ENCODE data around the gene CD163L1.

Gene CD163L1

DNA sequence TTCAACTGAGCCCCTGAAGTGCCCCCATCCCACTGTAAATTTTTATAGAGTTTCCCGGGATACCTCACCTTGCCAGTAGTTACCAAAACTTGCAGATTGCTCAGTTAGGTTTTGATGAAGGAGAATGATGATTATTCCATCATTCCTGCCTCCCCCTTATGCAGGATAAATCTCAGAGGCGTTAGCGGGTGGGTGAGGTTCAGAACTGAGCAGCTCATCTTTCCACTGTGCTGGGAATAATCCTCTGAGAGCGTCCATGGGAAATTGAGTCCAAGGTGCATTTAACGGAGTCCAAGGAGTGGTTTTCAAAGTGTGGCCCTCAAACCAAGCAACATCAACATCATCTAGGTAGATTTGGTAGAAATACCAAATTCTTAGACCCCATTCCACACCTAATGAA is 121.4 kb downstream of the CD163L1 start:
- Histone ChIP-seq H3K36me3 (ENCODE audit: low read length) (no peaks in the 10 kb centered on the region), H4K20me1 (ENCODE audit: low read depth, low read length) (no peaks in the 10 kb centered on the region)

DNA sequence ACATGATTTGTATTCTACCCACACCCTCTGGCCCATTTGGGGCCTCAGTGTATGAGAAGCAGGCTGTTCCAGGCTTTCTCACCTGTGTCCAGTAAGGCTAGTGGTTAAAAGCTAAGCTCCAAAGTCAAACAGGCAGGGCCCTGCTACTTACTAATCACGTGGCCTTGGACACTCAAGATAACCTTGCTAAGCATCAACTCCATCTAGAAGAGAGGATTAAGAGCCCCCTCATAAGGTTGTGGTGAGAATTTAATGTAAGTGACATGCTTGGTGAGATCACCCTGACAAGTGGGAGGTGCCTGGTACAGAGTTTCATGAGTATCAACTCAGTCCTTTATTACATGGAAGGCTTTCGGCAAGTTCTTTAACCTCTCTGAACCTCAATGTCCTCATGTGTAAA is 122.3 kb downstream of the CD163L1 start:
- Histone ChIP-seq H3F3A (ENCODE audit: insufficient read depth) (no peaks in the 10 kb centered on the region), H3K4me2 (ENCODE audit: low read depth, low read length, poor library complexity, severe bottlenecking) (no peak overlapping the region), H4K20me1 (ENCODE audit: low read depth, low read length) (no peaks in the 10 kb centered on the region), H3K4me3 (ENCODE audit: insufficient read depth, low read length, poor library complexity, severe bottlenecking) (no peak overlapping the region), H3K27ac (ENCODE audit: low read depth, low read length) (no peak overlapping the region), H2AFZ (ENCODE audit: low read depth, low read length, severe bottlenecking) (no peak overlapping the region), H3K36me3 (ENCODE audit: low read length) (no peaks in the 10 kb centered on the region), H3K9ac (ENCODE audit: low read length) (no peak overlapping the region), H3K27me3 (ENCODE audit: low read length) (no peaks in the 10 kb centered on the region), H3K9me3 (ENCODE audit: insufficient read depth, low read length) (no peaks in the 10 kb centered on the region), H3K79me2 (ENCODE audit: insufficient read depth, low read length) (no peaks in the 10 kb centered on the region), H3K9me2 (replicated peaks; ENCODE audit: insufficient read depth, low read length) (no peaks in the 10 kb centered on the region)
- TF ChIP-seq CTCF (IDR thresholded peaks at IDR 0.05; ENCODE audit: insufficient read depth, low read length, poor library complexity, severe bottlenecking) = no peak
- TF ChIP-seq EZH2phosphoT487 (conservative IDR thresholded peaks at IDR 0.05; ENCODE audit: low read length) = no peak

More for the DNA sequence above, 121.4 kb downstream of the CD163L1 start:
- H3K9me3 ChIP-seq (ENCODE audit: insufficient read depth, low read length) = no peaks in the 10 kb centered on the region
- H3K4me3 ChIP-seq (ENCODE audit: insufficient read depth, low read length, poor library complexity, severe bottlenecking) = no peak overlapping the region
- H3F3A ChIP-seq (ENCODE audit: insufficient read depth) = no peaks in the 10 kb centered on the region
- H3K9me2 ChIP-seq (replicated peaks; ENCODE audit: insufficient read depth, low read length) = no peaks in the 10 kb centered on the region
- no peaks in the 10 kb centered on the region for H3K79me2 ChIP-seq (ENCODE audit: insufficient read depth, low read length)
- TF ChIP-seq EZH2phosphoT487 (conservative IDR thresholded peaks at IDR 0.05; ENCODE audit: low read length) = no peak
- TF ChIP-seq CTCF (IDR thresholded peaks at IDR 0.05; ENCODE audit: insufficient read depth, low read length, poor library complexity, severe bottlenecking) = no peak
- H3K27me3 ChIP-seq (ENCODE audit: low read length) = no peaks in the 10 kb centered on the region
- H3K27ac ChIP-seq (ENCODE audit: low read depth, low read length) = no peak overlapping the region
- no peak overlapping the region for H3K4me2 ChIP-seq (ENCODE audit: low read depth, low read length, poor library complexity, severe bottlenecking)
- H3K9ac ChIP-seq (ENCODE audit: low read length) = no peak overlapping the region
- no peak overlapping the region for H2AFZ ChIP-seq (ENCODE audit: low read depth, low read length, severe bottlenecking)

DNA sequence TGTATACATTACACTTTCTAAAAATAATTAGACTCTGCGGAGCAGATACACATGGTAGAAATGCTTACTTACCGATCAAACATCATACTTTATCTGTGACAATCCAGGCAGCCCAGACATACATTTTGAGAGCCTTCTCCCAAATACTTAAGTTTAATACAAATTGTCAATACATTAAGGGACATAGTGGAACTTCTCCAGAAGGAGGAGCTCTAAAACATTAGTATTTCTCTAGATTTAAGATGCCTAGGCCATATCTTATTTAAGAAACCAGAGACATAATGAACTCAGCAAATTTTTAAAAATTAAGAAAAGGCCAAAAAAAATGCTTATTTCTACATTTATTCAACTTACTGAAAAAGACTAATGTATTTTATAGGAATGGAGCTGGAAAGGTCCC is 124.0 kb downstream of the CD163L1 start:
- no peak for TF ChIP-seq CTCF (IDR thresholded peaks at IDR 0.05; ENCODE audit: insufficient read depth, low read length, poor library complexity, severe bottlenecking)
- TF ChIP-seq EZH2phosphoT487 (conservative IDR thresholded peaks at IDR 0.05; ENCODE audit: low read length) = no peak
- H3K79me2 ChIP-seq (ENCODE audit: insufficient read depth, low read length) = no peaks in the 10 kb centered on the region

More for the DNA sequence above, 124.0 kb downstream of the CD163L1 start:
- no peaks in the 10 kb centered on the region for H3K27me3 ChIP-seq (ENCODE audit: low read length)
- H4K20me1 ChIP-seq (ENCODE audit: low read depth, low read length) = no peaks in the 10 kb centered on the region
- H3K27ac ChIP-seq (ENCODE audit: low read depth, low read length) = no peak overlapping the region
- H3K4me2 ChIP-seq (ENCODE audit: low read depth, low read length, poor library complexity, severe bottlenecking) = no peak overlapping the region
- H3K4me3 ChIP-seq (ENCODE audit: insufficient read depth, low read length, poor library complexity, severe bottlenecking) = no peak overlapping the region
- no peaks in the 10 kb centered on the region for H3K9me3 ChIP-seq (ENCODE audit: insufficient read depth, low read length)
- H3K9me2 ChIP-seq (replicated peaks; ENCODE audit: insufficient read depth, low read length) = no peaks in the 10 kb centered on the region
- no peak overlapping the region for H2AFZ ChIP-seq (ENCODE audit: low read depth, low read length, severe bottlenecking)
- no peaks in the 10 kb centered on the region for H3K36me3 ChIP-seq (ENCODE audit: low read length)
- H3K9ac ChIP-seq (ENCODE audit: low read length) = no peak overlapping the region
- no peaks in the 10 kb centered on the region for H3F3A ChIP-seq (ENCODE audit: insufficient read depth)
